ENCODE results near the gene NFIA. TPM values are rescaled to one million over a fixed set of nuclear protein-coding genes. Genes with fewer than 3 reads are reported as not detected.

Gene NFIA
- total and polyA plus RNA-seq, 2 of the 13 experiments (the other 11 are each of a cell fraction or from before 2014, with no cell fraction given) = 14.7 to 28.5 TPM

DNA sequence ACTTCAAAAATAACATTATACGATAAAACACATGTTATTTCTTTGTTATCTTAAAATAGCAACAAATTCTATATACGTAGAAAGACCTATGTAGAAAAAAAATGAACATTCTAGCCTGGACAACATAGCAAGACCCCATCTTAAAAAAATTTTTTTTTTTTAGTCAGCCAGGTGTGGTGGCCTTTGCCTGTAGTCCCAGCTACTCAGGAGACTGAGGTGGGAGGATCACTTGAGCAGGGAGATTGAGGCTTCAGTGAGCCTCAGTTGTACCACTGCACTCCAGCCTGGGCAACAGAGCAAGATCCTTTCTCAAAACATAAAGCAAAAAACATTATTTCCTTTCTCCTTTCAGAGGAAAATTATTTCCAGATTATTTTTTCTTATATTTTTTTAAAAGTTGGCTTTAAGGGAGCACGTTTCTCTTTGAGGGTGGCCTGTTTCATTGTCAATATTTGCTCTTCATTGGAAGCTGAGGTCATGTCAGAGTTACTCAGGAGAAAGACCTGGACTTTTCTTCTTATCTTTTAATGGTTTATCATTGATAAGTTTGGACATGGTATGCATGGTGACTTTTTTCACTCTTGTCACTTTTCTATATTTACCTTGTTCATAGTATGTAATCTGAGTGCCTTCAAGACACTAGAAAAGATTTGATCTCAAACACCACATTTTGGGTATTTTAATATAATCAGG is 32.0 kb downstream of the NFIA start (continued):
- TF ChIP-seq ZNF253 (CRISPR knock-in tag; IDR thresholded peaks at IDR 0.05; ENCODE audit: borderline replicate concordance) (no peak), ZMYM2 (CRISPR knock-in tag; IDR thresholded peaks at IDR 0.05) (0 out of 2 replicates have a peak, but pooled peaks have one; percentile 32), NR3C1 (CRISPR knock-in tag; IDR thresholded peaks at IDR 0.05) (no peak), ATM (IDR thresholded peaks at IDR 0.05; ENCODE audit: borderline replicate concordance) (no peak), ZNF562 (CRISPR knock-in tag; IDR thresholded peaks at IDR 0.05; ENCODE audit: borderline replicate concordance) (no peak), NR2F6 (IDR thresholded peaks at IDR 0.05) (peak; percentile 70; the same call in 1 of the 2 replicates), NR2F6 (CRISPR knock-in tag; IDR thresholded peaks at IDR 0.05) (peak; percentile 73), ZNF20 (CRISPR knock-in tag; IDR thresholded peaks at IDR 0.05) (no peak), RARA (CRISPR knock-in tag; IDR thresholded peaks at IDR 0.05) (peak; percentile 85), YEATS2 (CRISPR knock-in tag; IDR thresholded peaks at IDR 0.05; ENCODE audit: borderline replicate concordance) (no peak), HDAC1 (CRISPR knock-in tag; IDR thresholded peaks at IDR 0.05) (no peak), ARID5B (CRISPR knock-in tag; IDR thresholded peaks at IDR 0.05) (peak; percentile 76), ZNF557 (CRISPR knock-in tag; IDR thresholded peaks at IDR 0.05) (no peak), CREM (IDR thresholded peaks at IDR 0.05) (peak; percentile 60; the same call in 1 of the 2 replicates), CREM (CRISPR knock-in tag; IDR thresholded peaks at IDR 0.05) (no peak), MAFK (conservative IDR thresholded peaks at IDR 0.05 in 1 of 2, IDR thresholded peaks at IDR 0.05 in 1 of 2; ENCODE audit: low read length in 2 of 2) (no peak)
- TF ChIP-seq, protein P1, sequence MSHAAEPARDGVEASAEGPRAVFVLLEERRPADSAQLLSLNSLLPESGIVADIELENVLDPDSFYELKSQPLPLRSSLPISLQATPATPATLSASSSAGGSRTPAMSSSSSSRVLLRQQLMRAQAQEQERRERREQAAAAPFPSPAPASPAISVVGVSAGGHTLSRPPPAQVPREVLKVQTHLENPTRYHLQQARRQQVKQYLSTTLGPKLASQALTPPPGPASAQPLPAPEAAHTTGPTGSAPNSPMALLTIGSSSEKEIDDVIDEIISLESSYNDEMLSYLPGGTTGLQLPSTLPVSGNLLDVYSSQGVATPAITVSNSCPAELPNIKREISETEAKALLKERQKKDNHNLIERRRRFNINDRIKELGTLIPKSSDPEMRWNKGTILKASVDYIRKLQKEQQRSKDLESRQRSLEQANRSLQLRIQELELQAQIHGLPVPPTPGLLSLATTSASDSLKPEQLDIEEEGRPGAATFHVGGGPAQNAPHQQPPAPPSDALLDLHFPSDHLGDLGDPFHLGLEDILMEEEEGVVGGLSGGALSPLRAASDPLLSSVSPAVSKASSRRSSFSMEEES (CRISPR knock-in tag; IDR thresholded peaks at IDR 0.05) = no peak
- TF ChIP-seq, protein P2, sequence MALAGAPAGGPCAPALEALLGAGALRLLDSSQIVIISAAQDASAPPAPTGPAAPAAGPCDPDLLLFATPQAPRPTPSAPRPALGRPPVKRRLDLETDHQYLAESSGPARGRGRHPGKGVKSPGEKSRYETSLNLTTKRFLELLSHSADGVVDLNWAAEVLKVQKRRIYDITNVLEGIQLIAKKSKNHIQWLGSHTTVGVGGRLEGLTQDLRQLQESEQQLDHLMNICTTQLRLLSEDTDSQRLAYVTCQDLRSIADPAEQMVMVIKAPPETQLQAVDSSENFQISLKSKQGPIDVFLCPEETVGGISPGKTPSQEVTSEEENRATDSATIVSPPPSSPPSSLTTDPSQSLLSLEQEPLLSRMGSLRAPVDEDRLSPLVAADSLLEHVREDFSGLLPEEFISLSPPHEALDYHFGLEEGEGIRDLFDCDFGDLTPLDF (CRISPR knock-in tag; IDR thresholded peaks at IDR 0.05) = no peak
- TF ChIP-seq, protein P3, sequence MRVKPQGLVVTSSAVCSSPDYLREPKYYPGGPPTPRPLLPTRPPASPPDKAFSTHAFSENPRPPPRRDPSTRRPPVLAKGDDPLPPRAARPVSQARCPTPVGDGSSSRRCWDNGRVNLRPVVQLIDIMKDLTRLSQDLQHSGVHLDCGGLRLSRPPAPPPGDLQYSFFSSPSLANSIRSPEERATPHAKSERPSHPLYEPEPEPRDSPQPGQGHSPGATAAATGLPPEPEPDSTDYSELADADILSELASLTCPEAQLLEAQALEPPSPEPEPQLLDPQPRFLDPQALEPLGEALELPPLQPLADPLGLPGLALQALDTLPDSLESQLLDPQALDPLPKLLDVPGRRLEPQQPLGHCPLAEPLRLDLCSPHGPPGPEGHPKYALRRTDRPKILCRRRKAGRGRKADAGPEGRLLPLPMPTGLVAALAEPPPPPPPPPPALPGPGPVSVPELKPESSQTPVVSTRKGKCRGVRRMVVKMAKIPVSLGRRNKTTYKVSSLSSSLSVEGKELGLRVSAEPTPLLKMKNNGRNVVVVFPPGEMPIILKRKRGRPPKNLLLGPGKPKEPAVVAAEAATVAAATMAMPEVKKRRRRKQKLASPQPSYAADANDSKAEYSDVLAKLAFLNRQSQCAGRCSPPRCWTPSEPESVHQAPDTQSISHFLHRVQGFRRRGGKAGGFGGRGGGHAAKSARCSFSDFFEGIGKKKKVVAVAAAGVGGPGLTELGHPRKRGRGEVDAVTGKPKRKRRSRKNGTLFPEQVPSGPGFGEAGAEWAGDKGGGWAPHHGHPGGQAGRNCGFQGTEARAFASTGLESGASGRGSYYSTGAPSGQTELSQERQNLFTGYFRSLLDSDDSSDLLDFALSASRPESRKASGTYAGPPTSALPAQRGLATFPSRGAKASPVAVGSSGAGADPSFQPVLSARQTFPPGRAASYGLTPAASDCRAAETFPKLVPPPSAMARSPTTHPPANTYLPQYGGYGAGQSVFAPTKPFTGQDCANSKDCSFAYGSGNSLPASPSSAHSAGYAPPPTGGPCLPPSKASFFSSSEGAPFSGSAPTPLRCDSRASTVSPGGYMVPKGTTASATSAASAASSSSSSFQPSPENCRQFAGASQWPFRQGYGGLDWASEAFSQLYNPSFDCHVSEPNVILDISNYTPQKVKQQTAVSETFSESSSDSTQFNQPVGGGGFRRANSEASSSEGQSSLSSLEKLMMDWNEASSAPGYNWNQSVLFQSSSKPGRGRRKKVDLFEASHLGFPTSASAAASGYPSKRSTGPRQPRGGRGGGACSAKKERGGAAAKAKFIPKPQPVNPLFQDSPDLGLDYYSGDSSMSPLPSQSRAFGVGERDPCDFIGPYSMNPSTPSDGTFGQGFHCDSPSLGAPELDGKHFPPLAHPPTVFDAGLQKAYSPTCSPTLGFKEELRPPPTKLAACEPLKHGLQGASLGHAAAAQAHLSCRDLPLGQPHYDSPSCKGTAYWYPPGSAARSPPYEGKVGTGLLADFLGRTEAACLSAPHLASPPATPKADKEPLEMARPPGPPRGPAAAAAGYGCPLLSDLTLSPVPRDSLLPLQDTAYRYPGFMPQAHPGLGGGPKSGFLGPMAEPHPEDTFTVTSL (CRISPR knock-in tag; IDR thresholded peaks at IDR 0.05; ENCODE audit: borderline replicate concordance) = peak; percentile 69; the same call in 1 of the 2 replicates
